Naive B cell (primary cell): ENCODE measurements around the gene FHOD3. TPM values are rescaled to one million over a fixed set of nuclear protein-coding genes. Genes with fewer than 3 reads are reported as not detected.

Experiments
- ATAC-seq, 2 donors: fragments of 150-1000 bp; cut with Tn5 transposase; 2 replicates each; pipeline ENCODE4 v1.10.0; 2021; ENCODE audit warnings: low read depth in 2 of 2, mild to moderate bottlenecking in 2 of 2, moderate library complexity in 2 of 2
- DNase-seq: peaks from one replicate; pipeline ENCODE4 v3.0.0; 2022
- H3K27ac Mint-ChIP-seq, 6 donors: one replicate each; pipeline ENCODE4 v1.8.0; 2020 to 2022; ENCODE audit warnings: mild to moderate bottlenecking in 6 of 6, mixed read lengths in 6 of 6, moderate library complexity in 5 of 6, inconsistent platforms in 2 of 6
- H3K27me3 Mint-ChIP-seq, 3 donors: one replicate each; pipeline ENCODE4 v1.8.0; 2021 to 2022; ENCODE audit warnings: mixed read lengths in 3 of 3, mild to moderate bottlenecking in 1 of 3
- H3K36me3 Mint-ChIP-seq, 2 donors: one replicate each; pipeline ENCODE4 v1.8.0; 2020 to 2022; ENCODE audit warnings: mixed read lengths in 2 of 2, inconsistent platforms in 1 of 2, mild to moderate bottlenecking in 1 of 2
- H3K4me1 Mint-ChIP-seq, 3 donors: one replicate each; pipeline ENCODE4 v1.8.0; 2020 to 2022; ENCODE audit warnings: mixed read lengths in 3 of 3, inconsistent platforms in 1 of 3, mild to moderate bottlenecking in 1 of 3, moderate library complexity in 1 of 3
- H3K4me3 Mint-ChIP-seq, 8 donors: one replicate each; pipeline ENCODE4 v1.8.0; 2020 to 2022; ENCODE audit warnings: mild to moderate bottlenecking in 8 of 8, mixed read lengths in 8 of 8, moderate library complexity in 8 of 8, inconsistent platforms in 2 of 8
- H3K9me3 Mint-ChIP-seq, 7 donors: one replicate each; pipeline ENCODE4 v1.8.0; 2020 to 2022; ENCODE audit warnings: mixed read lengths in 7 of 7, mild to moderate bottlenecking in 5 of 7, inconsistent platforms in 2 of 7, moderate library complexity in 1 of 7
- polyA plus RNA-seq, 6 donors: library from polyadenylated mRNA; unstranded; fragments of 300-500 nt; fragmentation: Illumina TruSeq; gene quantifications; one replicate each; pipeline ENCODE4 v1.2.3, GENCODE V29; 2021; ENCODE audit warnings: low read depth in 6 of 6

The FHOD3 gene
- polyA plus RNA-seq, 6 donors from 2014 or later = not detected

DNA sequence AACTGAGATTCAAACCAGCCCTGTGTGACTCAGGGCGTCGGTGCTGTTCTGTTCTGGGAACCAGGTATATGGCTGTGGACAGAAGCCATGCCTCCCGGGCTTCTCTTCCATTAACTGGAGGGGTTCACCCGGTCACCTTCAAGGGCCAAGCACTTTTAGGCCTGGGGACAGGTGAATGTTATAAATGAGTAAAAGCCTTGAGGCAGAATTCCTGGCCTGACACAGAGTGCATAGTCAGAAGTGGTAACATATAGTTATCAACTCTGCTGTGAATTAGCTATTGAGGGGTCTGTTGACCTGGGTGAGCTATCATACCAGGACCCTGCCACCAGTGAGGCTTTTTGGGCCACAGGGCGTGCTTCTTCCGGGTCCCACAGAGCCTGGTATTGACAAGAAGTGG, 2.7 kb downstream of the FHOD3 start:
- DNase-seq (no peak), ATAC-seq (no peak)
- Mint-ChIP-seq H3K27me3 (peaks cover 52 to 58% (median 56%) of the 10 kb centered on the region in 3 donors), H3K4me3 (peak overlapping the region in 1 of 8 donors; percentile 44), H3K27ac (no peak overlapping the region), H3K9me3 (no peaks in the 10 kb centered on the region), H3K36me3 (no peaks in the 10 kb centered on the region), H3K4me1 (no peaks in the 10 kb centered on the region)

DNA sequence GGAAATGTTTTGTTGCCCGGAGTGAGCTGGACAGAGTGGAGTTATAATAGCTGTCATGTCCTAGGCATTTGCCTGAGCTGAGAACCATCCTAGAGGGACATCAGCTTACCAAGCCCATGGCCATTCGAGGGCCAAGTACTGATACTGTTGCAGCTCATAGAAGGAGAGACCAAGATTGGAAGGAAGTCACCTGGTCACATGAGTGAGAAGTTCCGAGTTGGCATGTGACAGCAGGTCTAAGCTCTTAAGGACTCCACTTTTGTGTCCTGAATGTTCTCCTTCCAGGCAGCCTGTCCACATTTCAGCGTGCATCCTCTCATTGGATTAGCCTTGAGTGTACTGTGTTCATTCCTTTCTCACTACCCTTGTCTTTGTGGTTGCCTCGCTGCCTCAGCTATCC, 4.4 kb downstream of the FHOD3 start:
- ATAC-seq (no peak), DNase-seq (no peak)
- peaks cover 64 to 73% (median 72%) of the 10 kb centered on the region in 3 donors for H3K27me3 Mint-ChIP-seq
- peaks cover 0 to 4% (median 0%) of the 10 kb centered on the region in 3 donors for H3K4me1 Mint-ChIP-seq
- no peak overlapping the region for H3K27ac Mint-ChIP-seq
- no peaks in the 10 kb centered on the region for H3K36me3 Mint-ChIP-seq
- peak overlapping the region in 1 of 8 donors; percentile 60 for H3K4me3 Mint-ChIP-seq
- no peaks in the 10 kb centered on the region for H3K9me3 Mint-ChIP-seq

DNA sequence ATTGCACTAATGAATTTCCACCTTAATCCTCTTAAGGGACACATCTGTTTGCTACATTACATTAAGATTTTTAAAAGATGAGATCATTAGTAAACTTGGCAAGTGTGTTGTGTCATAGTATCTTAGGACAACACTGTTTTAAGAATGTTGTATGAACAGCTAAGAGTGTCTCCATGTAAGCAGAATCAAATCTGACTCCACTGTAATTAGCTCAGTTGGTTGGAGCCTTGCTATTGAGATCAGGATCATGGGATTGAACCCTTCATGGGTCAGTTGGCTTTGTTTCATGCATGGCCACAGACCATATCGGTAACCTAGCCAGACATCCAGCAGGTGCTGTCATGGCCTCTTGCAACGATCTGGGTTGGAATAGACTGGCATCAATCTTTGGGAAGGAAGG, 5.2 kb downstream of the FHOD3 start:
- Mint-ChIP-seq H3K4me1 (peaks cover 0 to 4% (median 0%) of the 10 kb centered on the region in 3 donors), H3K27ac (no peak overlapping the region), H3K27me3 (peaks cover 64 to 79% (median 72%) of the 10 kb centered on the region in 3 donors), H3K9me3 (no peaks in the 10 kb centered on the region), H3K4me3 (no peak overlapping the region), H3K36me3 (no peaks in the 10 kb centered on the region)
- DNase-seq (no peak), ATAC-seq (no peak)

DNA sequence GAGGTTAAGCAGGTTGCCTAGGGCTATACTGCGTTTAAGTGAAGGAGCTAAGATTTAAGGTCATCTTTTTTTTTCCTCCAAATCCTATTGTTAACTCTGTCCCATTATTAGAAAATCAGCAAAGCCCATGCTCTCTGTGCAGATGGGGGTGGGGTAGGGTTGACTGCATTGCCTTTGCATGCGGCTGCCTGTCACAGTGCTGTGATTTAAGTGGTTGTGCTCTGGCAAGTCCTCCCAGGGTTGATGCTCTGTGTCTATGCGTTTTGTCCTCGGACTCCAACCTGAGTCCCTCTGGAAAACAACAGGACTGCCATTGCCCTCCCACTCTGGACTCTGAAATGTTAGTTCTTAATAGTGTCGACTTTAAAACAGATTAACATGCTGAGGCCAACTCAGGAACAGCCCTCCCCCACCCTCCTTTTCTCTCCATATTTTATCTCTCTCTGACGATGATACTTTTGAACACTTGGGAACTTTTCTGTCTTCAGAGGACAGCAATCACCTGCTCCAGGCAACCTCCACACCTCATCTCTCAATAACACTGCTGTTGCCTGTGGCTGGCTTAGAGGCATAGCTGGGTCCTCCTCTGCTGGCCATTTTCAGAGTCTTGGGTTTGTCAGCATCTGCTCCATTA, 5.8 kb downstream of the FHOD3 start:
- peaks cover 68 to 80% (median 72%) of the 10 kb centered on the region in 3 donors for H3K27me3 Mint-ChIP-seq
- ATAC-seq = no peak
- DNase-seq = no peak
- no peaks in the 10 kb centered on the region for H3K36me3 Mint-ChIP-seq
- H3K4me1 Mint-ChIP-seq = peaks cover 0 to 4% (median 0%) of the 10 kb centered on the region in 3 donors
- no peaks in the 10 kb centered on the region for H3K9me3 Mint-ChIP-seq
- no peak overlapping the region for H3K4me3 Mint-ChIP-seq
- H3K27ac Mint-ChIP-seq = no peak overlapping the region

DNA sequence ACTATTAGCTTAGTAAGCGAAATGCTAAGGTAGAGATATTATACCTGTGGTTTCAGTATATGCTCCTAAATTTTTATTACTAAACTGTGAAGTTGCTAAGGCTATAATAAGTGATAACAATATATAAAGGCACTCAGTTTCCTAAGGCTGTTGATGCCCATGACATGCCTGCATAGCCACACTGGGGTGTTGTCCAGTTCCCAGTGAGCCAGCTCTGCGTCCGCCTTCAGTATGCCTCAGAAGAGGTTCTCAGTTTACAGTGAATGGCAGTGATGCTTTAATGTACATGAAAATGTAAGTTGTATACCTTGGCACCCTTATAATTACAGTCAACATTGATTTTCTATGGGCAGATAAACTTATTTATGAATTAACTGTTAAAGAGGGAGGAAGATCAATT, 7.2 kb downstream of the FHOD3 start:
- Mint-ChIP-seq H3K4me3 (no peak overlapping the region), H3K4me1 (peaks cover 0 to 4% (median 0%) of the 10 kb centered on the region in 3 donors), H3K9me3 (no peaks in the 10 kb centered on the region), H3K36me3 (no peaks in the 10 kb centered on the region), H3K27ac (peak overlapping the region in 1 of 6 donors; percentile 14), H3K27me3 (peaks cover 66 to 83% (median 70%) of the 10 kb centered on the region in 3 donors)
- DNase-seq = no peak
- no peak for ATAC-seq

DNA sequence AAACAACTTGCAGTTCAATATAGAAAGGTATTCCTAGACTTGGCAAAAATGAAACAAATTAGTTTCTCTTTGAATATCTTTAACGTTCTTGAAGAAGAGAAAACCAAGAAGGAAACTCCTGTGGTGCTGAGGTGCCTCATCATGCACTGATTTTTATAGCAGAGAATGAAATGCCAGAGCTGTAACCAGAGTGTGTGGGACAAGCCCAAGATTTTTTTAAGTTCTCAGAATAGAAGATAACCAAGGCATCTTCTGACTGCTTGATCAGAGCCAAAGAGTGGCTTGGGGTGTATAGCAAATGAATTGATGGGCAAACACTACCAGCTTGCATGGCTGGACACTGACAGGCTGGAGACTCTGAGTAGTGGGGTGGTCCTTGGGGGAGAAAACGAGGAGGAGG, 7.9 kb downstream of the FHOD3 start:
- ATAC-seq (no peak), DNase-seq (no peak)
- H3K4me1 Mint-ChIP-seq = peaks cover 0 to 4% (median 0%) of the 10 kb centered on the region in 3 donors
- no peak overlapping the region for H3K4me3 Mint-ChIP-seq
- no peak overlapping the region for H3K27ac Mint-ChIP-seq
- no peaks in the 10 kb centered on the region for H3K9me3 Mint-ChIP-seq
- H3K36me3 Mint-ChIP-seq = no peaks in the 10 kb centered on the region
- peaks cover 65 to 83% (median 67%) of the 10 kb centered on the region in 3 donors for H3K27me3 Mint-ChIP-seq

DNA sequence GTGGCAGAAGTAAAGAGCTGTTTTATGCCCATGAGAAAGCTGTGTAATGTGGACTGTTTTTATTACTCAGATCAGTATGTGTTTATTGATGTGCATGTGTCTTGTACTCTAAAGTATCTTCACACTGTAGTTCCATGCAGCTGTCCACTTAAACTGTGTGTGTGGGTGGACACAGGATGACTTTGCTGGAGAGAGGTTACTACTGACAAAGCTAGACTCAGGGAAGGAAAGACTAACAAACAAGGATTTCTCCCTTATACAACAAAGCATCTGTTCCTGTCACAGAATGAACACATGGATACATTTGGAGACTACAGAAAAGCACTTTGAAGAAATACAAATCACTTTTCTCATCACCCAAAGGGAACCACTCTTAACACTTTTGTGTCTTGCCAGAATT, 10.0 kb downstream of the FHOD3 start:
- peaks cover 0 to 4% (median 0%) of the 10 kb centered on the region in 3 donors for H3K4me1 Mint-ChIP-seq
- no peaks in the 10 kb centered on the region for H3K36me3 Mint-ChIP-seq
- H3K9me3 Mint-ChIP-seq = no peaks in the 10 kb centered on the region
- no peak overlapping the region for H3K27ac Mint-ChIP-seq
- DNase-seq (no peak), ATAC-seq (no peak)
- no peak overlapping the region for H3K4me3 Mint-ChIP-seq
- peaks cover 68 to 88% (median 72%) of the 10 kb centered on the region in 3 donors for H3K27me3 Mint-ChIP-seq

DNA sequence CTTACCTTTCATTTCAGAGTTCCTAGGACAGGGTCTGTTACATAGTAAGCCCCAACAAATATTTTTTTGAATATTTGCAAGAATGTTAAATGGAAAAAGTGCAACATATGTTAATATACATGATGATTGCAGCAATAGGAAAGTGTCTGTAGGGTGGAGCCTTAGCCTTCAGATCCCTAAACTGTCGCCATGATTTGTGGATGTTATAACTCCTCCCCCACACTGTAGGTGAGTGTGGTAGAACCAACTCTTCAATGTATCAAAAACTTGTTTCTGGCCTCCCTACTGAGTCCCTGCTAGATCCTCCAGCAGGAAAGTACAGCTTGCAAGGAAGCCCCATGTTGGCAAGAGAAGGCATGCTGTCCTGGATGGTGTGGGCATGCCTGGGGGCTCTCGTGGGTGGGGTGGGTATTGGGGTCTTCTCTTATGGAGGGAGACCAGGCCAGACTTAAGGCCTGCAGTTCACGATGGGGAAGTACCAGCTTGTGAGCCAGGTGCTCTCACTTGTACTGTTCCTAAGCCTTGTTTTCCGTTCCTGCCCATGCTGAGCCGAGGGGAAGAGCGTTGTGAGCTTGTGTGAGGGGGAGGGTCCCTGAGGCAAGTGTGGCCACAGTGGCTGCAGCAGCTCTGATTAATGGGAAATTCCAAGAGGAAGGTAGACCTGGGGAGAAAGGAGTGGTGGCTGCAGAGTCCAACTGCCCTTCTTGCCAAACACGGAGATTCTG, 11.4 kb downstream of the FHOD3 start:
- H3K4me3 Mint-ChIP-seq = no peak overlapping the region
- no peaks in the 10 kb centered on the region for H3K36me3 Mint-ChIP-seq

DNA sequence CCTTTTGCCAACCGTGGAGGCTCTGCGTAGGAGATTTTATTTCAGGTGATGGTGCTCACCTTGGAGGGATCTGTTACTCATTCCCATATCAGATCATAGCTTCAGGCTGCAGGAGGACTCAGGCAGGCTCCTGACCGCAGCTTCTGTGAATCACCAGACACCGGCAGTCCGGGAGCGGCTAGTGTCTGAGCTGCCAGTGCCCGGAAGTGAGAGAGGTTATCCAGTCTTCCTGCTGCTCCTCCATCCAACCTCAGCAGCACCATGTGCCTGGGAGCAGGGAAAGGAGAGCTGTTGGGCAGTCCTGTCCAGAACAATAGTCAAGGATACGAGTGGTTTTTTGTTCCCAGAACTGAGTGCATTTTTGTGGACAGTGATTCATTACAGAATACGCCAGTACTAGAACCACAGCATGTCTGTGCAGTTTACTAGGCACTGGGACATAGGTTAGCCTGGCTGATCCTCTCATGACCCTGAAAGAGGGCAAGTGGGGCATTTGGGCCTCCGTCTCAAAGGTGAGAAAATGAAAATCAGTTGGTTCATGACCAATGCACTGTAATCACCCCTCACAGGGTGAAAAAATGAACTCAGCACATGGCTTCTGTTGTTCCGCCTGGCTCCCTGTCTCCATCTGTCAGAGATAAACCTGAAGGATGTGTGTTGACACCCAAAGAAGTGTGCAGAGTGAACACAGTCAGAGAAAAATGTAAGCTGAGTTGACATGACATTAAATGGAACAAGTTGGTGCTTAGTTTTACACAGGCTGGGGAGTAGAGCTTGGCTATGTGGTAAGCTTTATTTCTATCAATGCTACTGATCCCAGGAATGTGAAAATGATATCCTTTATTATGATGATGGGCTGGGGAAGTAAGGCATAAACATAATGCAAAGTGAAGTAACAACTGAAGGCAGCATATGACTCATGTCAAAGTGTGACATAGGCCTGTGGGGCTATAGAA, 12.2 kb downstream of the FHOD3 start:
- DNase-seq = no peak
- Mint-ChIP-seq H3K9me3 (no peaks in the 10 kb centered on the region), H3K4me1 (peaks cover 0 to 4% (median 0%) of the 10 kb centered on the region in 3 donors), H3K27me3 (peaks cover 64 to 80% (median 65%) of the 10 kb centered on the region in 3 donors), H3K4me3 (no peak overlapping the region), H3K36me3 (no peaks in the 10 kb centered on the region), H3K27ac (no peak overlapping the region)
- no peak for ATAC-seq

More for the DNA sequence above, 11.4 kb downstream of the FHOD3 start:
- peaks cover 63 to 86% (median 67%) of the 10 kb centered on the region in 3 donors for H3K27me3 Mint-ChIP-seq
- peaks cover 0 to 4% (median 0%) of the 10 kb centered on the region in 3 donors for H3K4me1 Mint-ChIP-seq
- no peaks in the 10 kb centered on the region for H3K9me3 Mint-ChIP-seq
- DNase-seq (no peak), ATAC-seq (no peak)
- H3K27ac Mint-ChIP-seq = no peak overlapping the region

DNA sequence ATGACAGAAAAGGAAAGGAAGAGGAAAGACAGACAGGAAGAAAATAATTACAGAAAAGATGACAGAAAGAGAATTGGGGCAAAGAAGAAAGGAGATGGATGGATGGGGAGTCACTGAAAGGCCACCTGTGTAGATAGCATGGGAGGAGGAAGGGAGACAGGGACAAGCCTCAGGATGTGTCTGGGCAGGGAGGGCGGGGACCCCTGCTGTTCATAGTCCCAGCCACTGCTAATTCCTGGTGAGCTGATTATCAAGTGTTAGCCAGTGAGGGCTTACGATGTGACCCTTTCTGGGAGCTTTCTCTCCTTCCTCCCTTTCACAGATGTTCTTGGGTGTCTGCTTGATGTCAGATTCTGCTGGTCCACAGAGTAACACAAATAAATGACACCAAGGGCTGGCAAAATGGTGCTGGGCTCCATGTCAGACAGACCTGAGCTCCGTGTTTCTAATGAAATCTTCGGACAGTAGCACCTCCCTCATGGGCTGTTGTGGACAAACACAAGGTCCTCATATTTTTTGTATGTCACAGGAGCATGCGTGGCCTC, 13.6 kb downstream of the FHOD3 start:
- Mint-ChIP-seq H3K9me3 (no peaks in the 10 kb centered on the region), H3K27ac (no peak overlapping the region), H3K27me3 (peaks cover 51 to 67% (median 53%) of the 10 kb centered on the region in 3 donors), H3K4me1 (no peaks in the 10 kb centered on the region), H3K36me3 (no peaks in the 10 kb centered on the region), H3K4me3 (no peak overlapping the region)
- ATAC-seq (no peak), DNase-seq (no peak)

DNA sequence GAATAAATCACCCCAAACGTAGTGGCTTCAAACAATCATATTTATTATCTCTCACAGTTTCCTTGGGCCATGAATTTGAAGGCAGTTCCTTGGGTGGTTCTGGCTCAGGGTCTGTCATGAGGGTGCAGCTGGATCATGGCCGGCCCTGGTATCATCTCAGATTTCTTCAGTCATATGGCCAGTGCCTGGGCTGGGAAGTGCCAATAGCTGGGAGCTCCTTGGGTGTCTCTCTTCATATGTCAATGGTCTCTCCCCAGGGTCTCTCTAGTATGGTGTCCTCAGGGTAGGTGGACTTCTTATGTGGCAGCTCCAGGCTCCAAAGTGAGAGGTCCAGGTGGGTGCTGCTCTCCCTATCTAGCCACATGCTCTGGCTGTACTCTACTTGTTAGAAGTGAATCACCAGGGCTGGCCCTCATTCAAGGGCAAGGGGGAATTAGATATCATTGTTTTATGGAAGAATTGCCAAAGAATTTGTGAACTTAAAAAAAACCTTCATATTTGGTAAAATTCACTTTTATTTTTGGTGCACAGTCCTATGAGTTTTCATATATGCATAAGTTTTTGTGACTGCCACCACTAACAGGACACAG, 15.4 kb downstream of the FHOD3 start:
- Mint-ChIP-seq H3K36me3 (no peaks in the 10 kb centered on the region), H3K27ac (no peak overlapping the region), H3K4me1 (no peaks in the 10 kb centered on the region), H3K4me3 (no peak overlapping the region), H3K27me3 (peaks cover 46 to 52% (median 47%) of the 10 kb centered on the region in 3 donors), H3K9me3 (peaks cover 0 to 8% (median 5%) of the 10 kb centered on the region in 7 donors)
- ATAC-seq = no peak
- DNase-seq = no peak

DNA sequence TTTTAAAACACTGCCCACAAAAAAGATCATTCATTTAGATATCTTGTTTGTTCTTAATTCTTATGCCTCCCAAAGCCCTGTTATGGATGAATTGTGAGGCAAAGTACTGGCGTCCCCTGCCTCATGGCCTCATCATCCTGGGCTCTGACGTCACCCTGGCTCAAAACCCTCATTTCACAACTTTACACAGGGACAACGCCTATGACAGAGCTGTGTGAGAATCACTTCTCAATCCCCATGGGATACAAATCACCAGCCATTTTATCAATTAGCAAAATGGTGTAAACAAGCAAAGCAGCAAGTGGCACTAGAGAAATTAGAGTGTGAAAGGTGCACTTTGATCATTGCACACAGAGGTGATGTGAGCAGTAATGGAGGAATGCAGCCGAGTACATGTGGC, 16.6 kb downstream of the FHOD3 start:
- Mint-ChIP-seq H3K9me3 (peaks cover 3 to 20% (median 17%) of the 10 kb centered on the region in 7 donors), H3K27ac (no peak overlapping the region), H3K36me3 (peaks cover 5 to 10% of the 10 kb centered on the region in 2 donors), H3K27me3 (peaks cover 39 to 53% (median 40%) of the 10 kb centered on the region in 3 donors), H3K4me3 (no peak overlapping the region), H3K4me1 (no peaks in the 10 kb centered on the region)
- no peak for DNase-seq
- ATAC-seq = no peak

DNA sequence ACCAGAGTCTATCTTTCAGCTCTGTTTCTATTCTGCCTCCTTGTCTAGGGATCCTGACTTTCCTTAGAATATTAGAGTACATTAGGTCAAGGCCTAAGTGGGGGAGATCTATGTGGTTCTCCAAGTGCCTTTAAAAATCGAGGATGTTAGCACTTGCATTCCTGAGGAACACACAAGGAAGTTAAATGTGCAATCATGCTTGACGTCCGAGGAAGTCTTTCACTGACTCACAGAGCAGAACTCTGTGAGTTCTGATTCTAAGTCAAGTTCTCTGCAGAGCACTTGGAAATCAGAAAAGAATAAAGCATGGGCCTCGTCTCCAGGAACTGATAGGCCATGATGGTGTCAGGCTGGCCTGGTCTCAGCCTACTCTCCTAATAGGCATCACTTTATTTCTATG, 17.2 kb downstream of the FHOD3 start:
- H3K27me3 Mint-ChIP-seq = peaks cover 40 to 53% (median 43%) of the 10 kb centered on the region in 3 donors

More for the DNA sequence above, 17.2 kb downstream of the FHOD3 start:
- no peaks in the 10 kb centered on the region for H3K4me1 Mint-ChIP-seq
- H3K27ac Mint-ChIP-seq = no peak overlapping the region
- ATAC-seq = no peak
- H3K4me3 Mint-ChIP-seq = no peak overlapping the region
- DNase-seq = no peak
- peaks cover 6 to 27% (median 23%) of the 10 kb centered on the region in 7 donors for H3K9me3 Mint-ChIP-seq
- H3K36me3 Mint-ChIP-seq = peaks cover 5 to 16% of the 10 kb centered on the region in 2 donors
